Osteocyte (in vitro differentiated cells): Measurements from ENCODE around the gene FOXN3. TPM values are rescaled to one million over a fixed set of nuclear protein-coding genes. Genes with fewer than 3 reads are reported as not detected.

Experiments used
- DNase-seq: peaks from one replicate; pipeline ENCODE4 v3.0.0; 2021; ENCODE audit warnings: mixed read lengths; ENCODE audit not compliant: unreplicated experiment; ENCODE audit errors: extremely low spot score
- H3K27ac Mint-ChIP-seq: one replicate; pipeline ENCODE4 v1.8.0; 2021; ENCODE audit warnings: mild to moderate bottlenecking, mixed read lengths; ENCODE audit not compliant: unreplicated experiment
- H3K27me3 Mint-ChIP-seq: one replicate; pipeline ENCODE4 v1.8.0; 2021; ENCODE audit warnings: mixed read lengths; ENCODE audit not compliant: unreplicated experiment
- H3K36me3 Mint-ChIP-seq: one replicate; pipeline ENCODE4 v1.8.0; 2021; ENCODE audit warnings: mixed read lengths; ENCODE audit not compliant: unreplicated experiment
- H3K4me1 Mint-ChIP-seq: one replicate; pipeline ENCODE4 v1.8.0; 2021; ENCODE audit warnings: mixed read lengths; ENCODE audit not compliant: unreplicated experiment
- H3K4me3 Mint-ChIP-seq: one replicate; pipeline ENCODE4 v1.8.0; 2021; ENCODE audit warnings: mild to moderate bottlenecking, moderate library complexity, mixed read lengths; ENCODE audit not compliant: unreplicated experiment
- H3K9me3 Mint-ChIP-seq: one replicate; pipeline ENCODE4 v1.8.0; 2021; ENCODE audit warnings: mixed read lengths; ENCODE audit not compliant: unreplicated experiment
- total RNA-seq: library from RNA; stranded (reverse); gene quantifications from 2 replicates; pipeline ENCODE4 v1.2.1, GENCODE V29; 2021
- TF ChIP-seq, protein P1 (sequence below): fragments of 200-600 bp; sonication (generic); IDR thresholded peaks from 2 replicates; pipeline ENCODE4 v1.5.0; 2021; ENCODE audit warnings: antibody characterized with exemption, mild to moderate bottlenecking, moderate library complexity

The FOXN3 gene
- total RNA-seq, 1 donor from 2014 or later, result 120 TPM

DNA sequence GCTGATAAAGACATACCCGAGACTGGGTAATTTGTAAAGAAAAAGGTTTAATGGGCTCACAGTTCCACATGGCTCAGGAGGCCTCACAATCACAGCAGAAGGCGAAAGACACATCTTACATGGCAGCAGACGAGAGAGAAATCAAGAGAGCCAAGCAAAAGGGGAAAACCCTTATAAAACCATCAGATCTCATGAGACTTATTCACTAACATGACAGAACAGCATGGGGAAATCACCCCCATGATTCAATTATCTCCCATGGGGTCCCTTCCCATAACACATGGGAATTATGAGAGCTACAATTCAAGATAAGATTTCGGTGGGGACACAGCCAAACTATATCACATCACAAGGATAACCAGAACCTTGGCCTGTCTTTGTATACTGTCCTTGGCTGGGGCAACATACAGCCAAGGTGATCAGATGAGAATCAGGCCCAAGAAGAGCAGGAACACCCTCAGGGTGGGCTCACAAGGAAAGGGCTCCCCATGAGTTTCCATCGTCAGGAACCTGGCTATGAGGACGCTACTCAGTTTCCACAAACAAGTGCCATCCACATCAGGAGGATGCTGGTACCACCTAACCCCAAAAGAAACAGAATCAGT is 152.7 kb downstream of the FOXN3 start:
- no peak for DNase-seq
- Mint-ChIP-seq H3K9me3 (no peaks in the 10 kb centered on the region), H3K27me3 (no peaks in the 10 kb centered on the region), H3K4me3 (no peak overlapping the region), H3K4me1 (peaks cover 17% of the 10 kb centered on the region), H3K36me3 (peaks cover 9% of the 10 kb centered on the region), H3K27ac (no peak overlapping the region)
- TF ChIP-seq, protein P1, sequence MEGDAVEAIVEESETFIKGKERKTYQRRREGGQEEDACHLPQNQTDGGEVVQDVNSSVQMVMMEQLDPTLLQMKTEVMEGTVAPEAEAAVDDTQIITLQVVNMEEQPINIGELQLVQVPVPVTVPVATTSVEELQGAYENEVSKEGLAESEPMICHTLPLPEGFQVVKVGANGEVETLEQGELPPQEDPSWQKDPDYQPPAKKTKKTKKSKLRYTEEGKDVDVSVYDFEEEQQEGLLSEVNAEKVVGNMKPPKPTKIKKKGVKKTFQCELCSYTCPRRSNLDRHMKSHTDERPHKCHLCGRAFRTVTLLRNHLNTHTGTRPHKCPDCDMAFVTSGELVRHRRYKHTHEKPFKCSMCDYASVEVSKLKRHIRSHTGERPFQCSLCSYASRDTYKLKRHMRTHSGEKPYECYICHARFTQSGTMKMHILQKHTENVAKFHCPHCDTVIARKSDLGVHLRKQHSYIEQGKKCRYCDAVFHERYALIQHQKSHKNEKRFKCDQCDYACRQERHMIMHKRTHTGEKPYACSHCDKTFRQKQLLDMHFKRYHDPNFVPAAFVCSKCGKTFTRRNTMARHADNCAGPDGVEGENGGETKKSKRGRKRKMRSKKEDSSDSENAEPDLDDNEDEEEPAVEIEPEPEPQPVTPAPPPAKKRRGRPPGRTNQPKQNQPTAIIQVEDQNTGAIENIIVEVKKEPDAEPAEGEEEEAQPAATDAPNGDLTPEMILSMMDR, result no peak

DNA sequence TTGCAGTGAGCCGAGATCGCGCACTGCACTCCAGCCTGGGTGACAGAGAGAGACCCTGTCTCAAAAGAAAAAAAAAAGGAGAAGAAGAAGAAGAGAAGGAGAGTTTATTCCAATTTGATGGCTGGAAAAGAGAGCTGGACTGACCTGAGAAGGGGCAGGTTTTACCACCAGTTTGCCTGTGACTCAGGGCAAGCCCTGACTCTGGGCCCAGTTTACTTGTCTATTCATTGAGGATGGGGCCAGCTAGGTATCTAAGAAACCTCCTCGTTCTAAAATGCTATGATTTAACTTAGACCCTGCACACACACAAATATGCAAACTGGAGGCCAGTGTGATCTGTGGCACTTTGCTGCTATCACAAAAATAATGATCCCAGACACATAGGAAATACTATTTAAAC is 155.0 kb downstream of the FOXN3 start:
- Mint-ChIP-seq H3K4me1 (peaks cover 19% of the 10 kb centered on the region), H3K4me3 (no peak overlapping the region), H3K27me3 (no peaks in the 10 kb centered on the region), H3K9me3 (no peaks in the 10 kb centered on the region), H3K27ac (peak overlapping the region; percentile 43), H3K36me3 (peaks cover 10% of the 10 kb centered on the region)
- no peak for DNase-seq
- TF ChIP-seq, protein P1, result no peak

GRCh38 chr14:89260898-89261297 is 156.1 kb downstream of the FOXN3 start:
- Mint-ChIP-seq H3K36me3 (peaks cover 4% of the 10 kb centered on the region), H3K9me3 (no peaks in the 10 kb centered on the region), H3K27me3 (no peaks in the 10 kb centered on the region), H3K27ac (no peak overlapping the region), H3K4me1 (peaks cover 16% of the 10 kb centered on the region), H3K4me3 (no peak overlapping the region)
- no peak for DNase-seq
- TF ChIP-seq, protein P1, result no peak

GRCh38 chr14:89259951-89260609 is 157.0 kb downstream of the FOXN3 start:
- no peak overlapping the region for H3K4me3 Mint-ChIP-seq
- peaks cover 4% of the 10 kb centered on the region for H3K36me3 Mint-ChIP-seq
- no peaks in the 10 kb centered on the region for H3K27me3 Mint-ChIP-seq
- TF ChIP-seq, protein P1, result no peak
- peaks cover 16% of the 10 kb centered on the region for H3K4me1 Mint-ChIP-seq
- H3K9me3 Mint-ChIP-seq, result no peaks in the 10 kb centered on the region
- no peak for DNase-seq
- H3K27ac Mint-ChIP-seq, result no peak overlapping the region

DNA sequence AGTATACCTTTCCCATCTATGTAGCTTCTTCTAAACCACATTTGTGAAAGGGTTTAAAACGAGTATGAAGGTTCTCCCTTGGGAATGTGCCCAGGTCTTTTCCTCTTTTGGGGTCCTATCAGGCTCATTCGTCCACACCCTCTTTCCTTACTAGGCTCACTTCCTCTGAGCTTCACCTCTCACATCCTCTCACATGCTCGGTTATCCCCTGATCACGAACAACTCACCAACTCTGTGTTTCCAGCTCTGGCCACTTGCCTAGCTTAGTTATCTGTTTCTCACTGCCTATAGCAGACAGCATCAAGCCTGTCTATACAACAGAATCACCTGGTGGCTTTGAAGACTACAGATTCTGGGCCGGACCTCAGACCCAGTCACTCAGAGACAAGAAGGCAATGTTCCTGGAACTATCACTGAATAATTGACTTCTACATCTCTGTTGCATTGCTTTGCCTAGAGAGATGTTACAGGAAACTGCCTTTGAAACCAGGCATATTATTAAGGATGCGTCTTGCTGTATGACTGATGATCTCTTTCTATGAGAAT is 158.2 kb downstream of the FOXN3 start:
- Mint-ChIP-seq H3K27me3 (no peaks in the 10 kb centered on the region), H3K9me3 (no peaks in the 10 kb centered on the region), H3K4me1 (peaks cover 17% of the 10 kb centered on the region), H3K36me3 (peaks cover 9% of the 10 kb centered on the region), H3K27ac (no peak overlapping the region), H3K4me3 (no peak overlapping the region)
- TF ChIP-seq, protein P1, result no peak
- DNase-seq, result no peak
